ENCODE measurements around the gene TBX2. TPM values are rescaled to one million over a fixed set of nuclear protein-coding genes. Genes with fewer than 3 reads are reported as not detected.
A peak's percentile ranks its signal among the peaks of the same experiment; 100 is the strongest.

Gene TBX2
- total and polyA plus RNA-seq, 2 experiments from 2014 or later, result 212 to 228 TPM

DNA sequence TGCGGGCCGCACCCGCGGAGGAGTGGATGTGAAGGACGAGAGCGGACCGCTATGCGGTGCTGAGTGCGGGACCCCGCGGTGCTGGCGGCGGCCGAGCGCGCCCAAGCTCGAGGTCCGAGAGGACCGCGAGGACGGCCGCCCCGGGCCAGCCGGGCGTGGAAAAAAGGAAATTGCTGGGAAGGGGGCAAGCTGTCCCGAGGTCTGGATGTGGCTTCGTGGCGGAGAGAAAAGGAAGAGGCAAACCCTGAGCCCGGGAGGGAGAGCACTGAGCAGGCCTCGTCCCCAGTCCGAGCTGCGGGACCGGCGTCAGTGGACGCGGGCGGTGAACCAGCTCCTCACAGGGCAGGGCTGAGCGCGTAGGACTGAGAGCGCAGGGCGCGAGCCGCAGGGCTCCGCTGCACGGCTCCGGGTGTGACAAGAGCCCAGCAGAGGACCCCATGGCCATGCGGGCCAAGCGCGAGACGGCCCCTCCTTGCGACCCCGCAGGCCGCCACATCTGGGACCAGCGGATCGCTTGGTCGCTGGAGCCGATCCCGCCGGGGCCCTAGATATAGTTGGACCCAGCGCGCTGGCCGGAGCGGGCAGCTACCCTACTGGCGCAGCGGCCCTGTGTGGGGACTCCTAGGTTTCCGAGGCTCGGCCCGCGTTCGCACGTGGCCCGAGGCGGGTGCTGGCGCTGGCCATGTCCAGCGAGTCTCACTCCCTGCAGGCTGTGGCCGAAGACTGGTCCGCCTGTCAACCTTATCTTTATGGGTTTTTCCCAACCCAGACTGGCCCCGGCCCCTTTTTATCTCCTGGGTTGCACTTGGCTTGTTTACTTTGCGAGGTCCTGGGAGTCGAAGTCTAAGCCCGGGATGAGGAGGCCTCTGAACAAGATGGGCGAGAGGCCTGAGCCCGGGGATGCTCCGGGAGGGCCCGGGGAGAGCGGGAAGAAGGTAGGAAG is 55.0 kb downstream of the TBX2 start:
- TF ChIP-seq CTCF (IDR thresholded peaks at IDR 0.05; ENCODE audit: low read depth, low read length), result no peak
- peak in 1 of 2 donors; percentile 53 for DNase-seq (ENCODE audit: low read depth in 1 of 2, low spot score in 1 of 2)

DNA sequence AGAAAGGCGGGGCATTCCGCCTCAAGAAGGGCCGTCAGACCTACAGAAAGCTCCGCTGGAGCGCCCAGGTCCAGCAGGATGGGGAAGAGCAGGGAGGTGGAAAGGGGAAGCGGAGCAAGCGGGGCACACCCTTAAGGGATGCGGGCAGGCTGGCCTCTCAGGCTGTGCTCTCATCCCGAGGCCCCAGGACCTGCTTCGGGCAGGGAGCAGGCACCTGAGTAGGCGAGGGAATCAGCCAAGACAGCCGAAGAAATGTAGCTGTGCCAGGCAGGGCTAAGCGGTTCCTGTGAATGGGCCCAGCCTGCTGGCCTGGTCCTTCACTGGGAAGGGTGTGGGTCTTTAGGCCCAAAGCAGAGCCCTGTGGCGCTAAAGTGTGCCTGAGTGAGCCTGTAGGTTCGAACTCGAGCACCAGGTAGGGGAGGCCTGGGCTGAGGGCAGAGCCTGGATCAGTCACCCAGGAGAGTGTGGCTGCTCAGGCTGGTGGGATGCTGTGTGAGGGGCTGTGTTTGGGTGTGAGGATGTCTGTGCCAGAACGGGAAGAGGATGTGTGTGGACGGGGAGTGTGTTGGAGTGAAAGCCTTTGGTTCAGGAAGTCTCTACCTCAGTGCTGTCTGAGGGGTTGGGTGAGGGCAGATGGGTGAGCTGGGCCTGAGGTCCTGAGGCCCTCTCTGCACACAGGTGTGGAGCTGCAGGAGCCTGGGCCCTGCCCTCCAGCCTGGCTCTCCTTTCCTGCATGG is 55.8 kb downstream of the TBX2 start:
- Histone ChIP-seq H3K4me1 (ENCODE audit: low read depth) (no peaks in the 10 kb centered on the region), H3K9me3 (ENCODE audit: low read depth) (no peaks in the 10 kb centered on the region), H3K4me3 (no peak overlapping the region), H3K27me3 (peaks cover 100% of the 10 kb centered on the region), H3K27ac (no peak overlapping the region), H3K36me3 (no peaks in the 10 kb centered on the region)
- DNase-seq (ENCODE audit: low read depth in 1 of 2, low spot score in 1 of 2), result no peak
- no peak for TF ChIP-seq CTCF (IDR thresholded peaks at IDR 0.05; ENCODE audit: low read depth, low read length)

More for the DNA sequence above, 55.0 kb downstream of the TBX2 start:
- Histone ChIP-seq H3K27ac (no peak overlapping the region), H3K27me3 (peaks cover 100% of the 10 kb centered on the region), H3K36me3 (no peaks in the 10 kb centered on the region), H3K9me3 (ENCODE audit: low read depth) (no peaks in the 10 kb centered on the region), H3K4me1 (ENCODE audit: low read depth) (no peaks in the 10 kb centered on the region), H3K4me3 (no peak overlapping the region)

DNA sequence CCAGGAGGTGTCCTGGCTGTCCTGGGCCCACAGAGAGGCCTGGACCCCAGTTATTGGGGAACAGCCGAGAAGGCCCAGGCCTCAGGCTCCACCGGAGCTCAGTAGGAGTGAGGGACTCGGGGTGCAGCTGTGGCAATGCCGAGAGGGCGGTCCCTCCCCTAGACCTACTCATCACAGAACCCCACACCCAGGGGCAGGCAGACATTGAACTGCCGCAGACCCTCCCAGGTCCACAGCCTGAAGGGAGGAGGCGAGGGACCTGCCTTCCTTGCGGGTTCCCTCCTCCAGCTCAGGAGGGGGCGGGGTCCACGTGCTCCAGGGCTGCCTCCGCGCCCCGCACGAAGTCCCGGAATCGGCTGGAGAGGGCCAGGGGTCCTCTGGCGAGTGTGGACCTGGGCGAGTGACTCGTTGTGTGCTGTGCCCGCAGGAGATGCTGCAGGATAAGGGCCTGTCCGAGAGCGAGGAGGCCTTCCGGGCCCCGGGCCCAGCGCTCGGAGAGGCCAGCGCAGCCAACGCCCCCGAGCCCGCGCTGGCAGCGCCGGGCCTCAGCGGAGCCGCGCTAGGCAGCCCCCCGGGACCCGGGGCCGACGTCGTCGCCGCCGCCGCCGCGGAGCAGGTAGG is 56.5 kb downstream of the TBX2 start:
- DNase-seq (ENCODE audit: low read depth in 1 of 2, low spot score in 1 of 2), result no peak
- no peak overlapping the region for H3K27ac ChIP-seq
- no peaks in the 10 kb centered on the region for H3K9me3 ChIP-seq (ENCODE audit: low read depth)
- peaks cover 4% of the 10 kb centered on the region for H3K4me1 ChIP-seq (ENCODE audit: low read depth)
- no peaks in the 10 kb centered on the region for H3K36me3 ChIP-seq
- H3K27me3 ChIP-seq, result peaks cover 100% of the 10 kb centered on the region
- no peak overlapping the region for H3K4me3 ChIP-seq
- no peak for TF ChIP-seq CTCF (IDR thresholded peaks at IDR 0.05; ENCODE audit: low read depth, low read length)

DNA sequence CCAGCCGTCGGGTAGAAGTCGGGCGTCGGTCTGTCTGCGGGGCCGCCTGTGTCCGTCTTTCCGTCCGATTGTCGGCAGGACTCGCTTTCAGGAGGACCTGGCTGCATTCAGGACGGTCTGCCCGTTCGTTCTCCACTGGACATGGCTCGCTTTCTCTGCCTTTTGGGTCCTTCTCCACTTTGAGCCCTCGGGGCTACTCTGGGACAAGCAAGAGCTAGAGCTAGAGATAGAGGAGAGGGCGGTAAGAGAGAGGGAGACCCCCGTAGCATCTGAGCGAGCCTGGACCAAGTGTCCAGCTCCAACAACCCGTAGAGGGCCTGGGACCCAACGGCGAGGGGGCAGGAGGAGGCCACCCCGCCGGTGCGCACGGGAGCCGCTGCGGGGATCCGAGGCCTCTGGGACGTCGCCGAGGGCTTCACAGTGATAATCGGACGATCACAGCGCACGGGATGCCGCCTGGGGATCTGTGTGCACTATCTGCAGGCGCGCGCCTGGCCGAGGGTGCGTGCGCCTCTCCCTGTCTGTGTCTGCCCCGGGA is 57.1 kb downstream of the TBX2 start:
- H3K9me3 ChIP-seq (ENCODE audit: low read depth), result no peaks in the 10 kb centered on the region
- peaks cover 4% of the 10 kb centered on the region for H3K4me1 ChIP-seq (ENCODE audit: low read depth)
- no peak overlapping the region for H3K4me3 ChIP-seq
- TF ChIP-seq CTCF (IDR thresholded peaks at IDR 0.05; ENCODE audit: low read depth, low read length), result no peak
- H3K36me3 ChIP-seq, result no peaks in the 10 kb centered on the region
- peaks cover 100% of the 10 kb centered on the region for H3K27me3 ChIP-seq
- no peak for DNase-seq (ENCODE audit: low read depth in 1 of 2, low spot score in 1 of 2)
- H3K27ac ChIP-seq, result no peak overlapping the region

- Histone ChIP-seq H3K4me3 (peak overlapping the region; percentile 2), H3K27ac (no peak overlapping the region), H3K36me3 (no peaks in the 10 kb centered on the region), H3K27me3 (peaks cover 100% of the 10 kb centered on the region), H3K4me1 (ENCODE audit: low read depth) (peaks cover 4% of the 10 kb centered on the region), H3K9me3 (ENCODE audit: low read depth) (no peaks in the 10 kb centered on the region)
- TF ChIP-seq CTCF (IDR thresholded peaks at IDR 0.05; ENCODE audit: low read depth, low read length), result no peak
- no peak for DNase-seq (ENCODE audit: low read depth in 1 of 2, low spot score in 1 of 2)
Observed at GRCh38 chr17:61457226-61457983, 57.8 kb downstream of the TBX2 start.

Measured in cardiac muscle cell (in vitro differentiated cells and primary cell).